K562 (cell line): ENCODE data around the gene LY6G6D. TPM values are rescaled to one million over a fixed set of nuclear protein-coding genes. Genes with fewer than 3 reads are reported as not detected.

Experiments used
- DMBX1 ChIP-seq: fragments of 250-450 bp; sonication (Bioruptor Pico); IDR thresholded peaks from 2 replicates; pipeline ENCODE4 v1.8.0; 2022; ENCODE audit warnings: inconsistent platforms, mild to moderate bottlenecking, moderate library complexity, borderline replicate concordance
- EGR1 ChIP-seq: fragments of 450-650 bp; conservative IDR thresholded peaks from 2 replicates; pipeline ENCODE4 v1.6.1; 2017; ENCODE audit warnings: mild to moderate bottlenecking
- ETS2 ChIP-seq: IDR thresholded peaks from 2 replicates; pipeline ENCODE4 v1.6.1; 2016; ENCODE audit warnings: borderline replicate concordance, missing genetic modification characterization, mild to moderate bottlenecking, moderate library complexity, missing compliant biosample characterization; ENCODE audit not compliant: poor library complexity, severe bottlenecking
- HNRNPL ChIP-seq: fragments of 200-400 bp; formaldehyde crosslinking; IDR thresholded peaks from 2 replicates; pipeline ENCODE4 v1.6.1; 2017; ENCODE audit warnings: low read depth, mild to moderate bottlenecking, low read length
- IFI16 ChIP-seq: fragments of 250-450 bp; sonication (Bioruptor Pico); IDR thresholded peaks from 2 replicates; pipeline ENCODE4 v2.1.2; 2022; ENCODE audit warnings: mild to moderate bottlenecking, inconsistent platforms
- TAF15 ChIP-seq: fragments of 200-400 bp; formaldehyde crosslinking; IDR thresholded peaks from 2 replicates; pipeline ENCODE4 v1.6.1; 2017; ENCODE audit warnings: mild to moderate bottlenecking, low read depth, low read length, moderate library complexity
- ZNF140 ChIP-seq: fragments of 250-450 bp; sonication (Bioruptor Pico); IDR thresholded peaks from 2 replicates; pipeline ENCODE4 v1.8.0; 2021; ENCODE audit warnings: moderate library complexity, mild to moderate bottlenecking, inconsistent platforms
- polyA plus RNA-seq, 8 experiments: library from polyadenylated mRNA; depleted of rRNA in 4 of 8; stranded (reverse) in 5 of 8; unstranded in 3 of 8; fragments of >200 nt; fragmentation: Nextera tagmentation in 2 of 8; fragmentation: Illumina TruSeq in 1 of 8; extraction: Ambion mirVana in 2 of 8; extraction: Trizol in 1 of 8; gene quantifications; 2 replicates each; pipeline versions ENCODE4 v1.2.1 to v1.2.3, GENCODE V29; 2011 to 2014; ENCODE audit warnings: inconsistent platforms in 1 of 8, missing spikeins in 1 of 8
- total RNA-seq, 7 experiments: library from RNA; depleted of rRNA in 6 of 7; stranded (reverse); fragments of >200 nt in 6 of 7; fragmentation: Illumina TruSeq in 2 of 7; extraction: Trizol in 2 of 7; gene quantifications; 2 replicates each; pipeline versions ENCODE4 v1.2.1 to v1.2.3, GENCODE V29; 2011 to 2021; ENCODE audit warnings: low replicate concordance in 1 of 7
- TF ChIP-seq, protein P1 (sequence below): fragments of 450-650 bp; formaldehyde crosslinking; IDR thresholded peaks from 2 replicates; pipeline ENCODE4 v1.4.0; 2022; ENCODE audit warnings: missing genetic modification characterization
- TF ChIP-seq, protein P2 (sequence below): sonication (generic); formaldehyde crosslinking; IDR thresholded peaks from 2 replicates; pipeline ENCODE4 v1.8.1; 2023; ENCODE audit warnings: mild to moderate bottlenecking, missing genetic modification reagents
- TF ChIP-seq, protein P3 (sequence below): IDR thresholded peaks from 2 replicates; pipeline ENCODE4 v1.6.1; 2011; ENCODE audit not compliant: insufficient read length; ENCODE audit errors: extremely low read depth
- TF ChIP-seq, protein P4 (sequence below), 2 experiments: fragments of 450-650 bp in 1 of 2; IDR thresholded peaks; 2 replicates each; pipeline ENCODE4 v1.6.1; 2011 to 2017; ENCODE audit warnings: low read depth in 2 of 2, antibody characterized with exemption in 1 of 2, borderline replicate concordance in 1 of 2, low read length in 1 of 2, mild to moderate bottlenecking in 1 of 2, mixed read lengths in 1 of 2; ENCODE audit not compliant: control insufficient read depth in 1 of 2
- TF ChIP-seq, protein P5 (sequence below): conservative IDR thresholded peaks from 2 replicates; pipeline ENCODE4 v1.6.1; 2011; ENCODE audit warnings: low read depth, mild to moderate bottlenecking, low read length; ENCODE audit not compliant: control insufficient read depth

LY6G6D gene
- total and polyA plus RNA-seq, 9 of the 15 experiments (the other 6 are each of a cell fraction or from before 2014, with no cell fraction given) = 0.30 to 0.38 TPM; not detected in 7

DNA sequence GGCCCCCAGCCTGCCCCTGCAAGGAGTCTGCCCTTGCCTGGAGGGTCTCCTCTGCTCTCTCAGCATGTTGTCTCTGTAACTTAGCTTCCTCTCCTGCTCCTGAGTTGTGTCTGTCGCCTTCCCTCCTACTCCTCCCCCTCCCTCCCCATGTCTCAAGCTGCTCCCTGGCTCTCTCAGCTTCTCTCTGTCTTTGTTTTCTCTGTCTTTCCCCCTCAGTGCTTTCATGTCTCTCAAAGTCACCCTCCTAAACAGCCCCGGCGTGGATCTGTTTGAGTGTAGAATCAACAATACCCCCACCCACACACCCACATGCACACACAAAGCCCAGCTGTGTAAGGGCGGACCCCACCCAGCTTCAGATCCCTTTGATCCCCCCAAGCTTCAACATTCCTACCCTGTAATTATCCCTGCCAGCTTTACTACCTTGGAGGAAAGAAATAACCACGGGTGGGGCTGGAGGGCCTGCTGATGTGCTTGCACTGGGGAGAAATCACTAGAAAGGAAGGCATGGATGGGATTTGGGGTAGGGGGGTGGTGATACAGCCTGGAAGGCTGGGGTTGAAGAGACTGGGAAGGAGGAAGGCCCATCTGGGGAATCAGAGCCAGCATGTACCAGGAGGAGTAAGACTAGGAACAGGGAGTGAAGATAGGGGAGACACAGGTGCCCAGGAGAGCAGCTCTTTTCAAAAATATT lies 1.0 kb upstream of the LY6G6D start (continued):
- TF ChIP-seq, protein P1, sequence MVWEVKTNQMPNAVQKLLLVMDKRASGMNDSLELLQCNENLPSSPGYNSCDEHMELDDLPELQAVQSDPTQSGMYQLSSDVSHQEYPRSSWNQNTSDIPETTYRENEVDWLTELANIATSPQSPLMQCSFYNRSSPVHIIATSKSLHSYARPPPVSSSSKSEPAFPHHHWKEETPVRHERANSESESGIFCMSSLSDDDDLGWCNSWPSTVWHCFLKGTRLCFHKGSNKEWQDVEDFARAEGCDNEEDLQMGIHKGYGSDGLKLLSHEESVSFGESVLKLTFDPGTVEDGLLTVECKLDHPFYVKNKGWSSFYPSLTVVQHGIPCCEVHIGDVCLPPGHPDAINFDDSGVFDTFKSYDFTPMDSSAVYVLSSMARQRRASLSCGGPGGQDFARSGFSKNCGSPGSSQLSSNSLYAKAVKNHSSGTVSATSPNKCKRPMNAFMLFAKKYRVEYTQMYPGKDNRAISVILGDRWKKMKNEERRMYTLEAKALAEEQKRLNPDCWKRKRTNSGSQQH (CRISPR knock-in tag) = no peak
- TF ChIP-seq TAF15 (no peak), HNRNPL (no peak), DMBX1 (CRISPR knock-in tag) (no peak), ZNF140 (CRISPR knock-in tag) (no peak), EGR1 (peak; percentile 43), IFI16 (CRISPR knock-in tag) (no peak), ETS2 (tag) (no peak)
- TF ChIP-seq, protein P2, sequence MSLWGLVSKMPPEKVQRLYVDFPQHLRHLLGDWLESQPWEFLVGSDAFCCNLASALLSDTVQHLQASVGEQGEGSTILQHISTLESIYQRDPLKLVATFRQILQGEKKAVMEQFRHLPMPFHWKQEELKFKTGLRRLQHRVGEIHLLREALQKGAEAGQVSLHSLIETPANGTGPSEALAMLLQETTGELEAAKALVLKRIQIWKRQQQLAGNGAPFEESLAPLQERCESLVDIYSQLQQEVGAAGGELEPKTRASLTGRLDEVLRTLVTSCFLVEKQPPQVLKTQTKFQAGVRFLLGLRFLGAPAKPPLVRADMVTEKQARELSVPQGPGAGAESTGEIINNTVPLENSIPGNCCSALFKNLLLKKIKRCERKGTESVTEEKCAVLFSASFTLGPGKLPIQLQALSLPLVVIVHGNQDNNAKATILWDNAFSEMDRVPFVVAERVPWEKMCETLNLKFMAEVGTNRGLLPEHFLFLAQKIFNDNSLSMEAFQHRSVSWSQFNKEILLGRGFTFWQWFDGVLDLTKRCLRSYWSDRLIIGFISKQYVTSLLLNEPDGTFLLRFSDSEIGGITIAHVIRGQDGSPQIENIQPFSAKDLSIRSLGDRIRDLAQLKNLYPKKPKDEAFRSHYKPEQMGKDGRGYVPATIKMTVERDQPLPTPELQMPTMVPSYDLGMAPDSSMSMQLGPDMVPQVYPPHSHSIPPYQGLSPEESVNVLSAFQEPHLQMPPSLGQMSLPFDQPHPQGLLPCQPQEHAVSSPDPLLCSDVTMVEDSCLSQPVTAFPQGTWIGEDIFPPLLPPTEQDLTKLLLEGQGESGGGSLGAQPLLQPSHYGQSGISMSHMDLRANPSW (CRISPR knock-in tag) = no peak
- TF ChIP-seq, protein P3, sequence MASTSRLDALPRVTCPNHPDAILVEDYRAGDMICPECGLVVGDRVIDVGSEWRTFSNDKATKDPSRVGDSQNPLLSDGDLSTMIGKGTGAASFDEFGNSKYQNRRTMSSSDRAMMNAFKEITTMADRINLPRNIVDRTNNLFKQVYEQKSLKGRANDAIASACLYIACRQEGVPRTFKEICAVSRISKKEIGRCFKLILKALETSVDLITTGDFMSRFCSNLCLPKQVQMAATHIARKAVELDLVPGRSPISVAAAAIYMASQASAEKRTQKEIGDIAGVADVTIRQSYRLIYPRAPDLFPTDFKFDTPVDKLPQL = no peak
- TF ChIP-seq, protein P4, sequence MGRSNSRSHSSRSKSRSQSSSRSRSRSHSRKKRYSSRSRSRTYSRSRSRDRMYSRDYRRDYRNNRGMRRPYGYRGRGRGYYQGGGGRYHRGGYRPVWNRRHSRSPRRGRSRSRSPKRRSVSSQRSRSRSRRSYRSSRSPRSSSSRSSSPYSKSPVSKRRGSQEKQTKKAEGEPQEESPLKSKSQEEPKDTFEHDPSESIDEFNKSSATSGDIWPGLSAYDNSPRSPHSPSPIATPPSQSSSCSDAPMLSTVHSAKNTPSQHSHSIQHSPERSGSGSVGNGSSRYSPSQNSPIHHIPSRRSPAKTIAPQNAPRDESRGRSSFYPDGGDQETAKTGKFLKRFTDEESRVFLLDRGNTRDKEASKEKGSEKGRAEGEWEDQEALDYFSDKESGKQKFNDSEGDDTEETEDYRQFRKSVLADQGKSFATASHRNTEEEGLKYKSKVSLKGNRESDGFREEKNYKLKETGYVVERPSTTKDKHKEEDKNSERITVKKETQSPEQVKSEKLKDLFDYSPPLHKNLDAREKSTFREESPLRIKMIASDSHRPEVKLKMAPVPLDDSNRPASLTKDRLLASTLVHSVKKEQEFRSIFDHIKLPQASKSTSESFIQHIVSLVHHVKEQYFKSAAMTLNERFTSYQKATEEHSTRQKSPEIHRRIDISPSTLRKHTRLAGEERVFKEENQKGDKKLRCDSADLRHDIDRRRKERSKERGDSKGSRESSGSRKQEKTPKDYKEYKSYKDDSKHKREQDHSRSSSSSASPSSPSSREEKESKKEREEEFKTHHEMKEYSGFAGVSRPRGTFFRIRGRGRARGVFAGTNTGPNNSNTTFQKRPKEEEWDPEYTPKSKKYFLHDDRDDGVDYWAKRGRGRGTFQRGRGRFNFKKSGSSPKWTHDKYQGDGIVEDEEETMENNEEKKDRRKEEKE (IDR thresholded peaks at IDR 0.05; ENCODE audit: borderline replicate concordance in 1 of 2, control insufficient read depth in 1 of 2, low read depth in 2 of 2, low read length in 1 of 2) = no peak
- TF ChIP-seq, protein P5, sequence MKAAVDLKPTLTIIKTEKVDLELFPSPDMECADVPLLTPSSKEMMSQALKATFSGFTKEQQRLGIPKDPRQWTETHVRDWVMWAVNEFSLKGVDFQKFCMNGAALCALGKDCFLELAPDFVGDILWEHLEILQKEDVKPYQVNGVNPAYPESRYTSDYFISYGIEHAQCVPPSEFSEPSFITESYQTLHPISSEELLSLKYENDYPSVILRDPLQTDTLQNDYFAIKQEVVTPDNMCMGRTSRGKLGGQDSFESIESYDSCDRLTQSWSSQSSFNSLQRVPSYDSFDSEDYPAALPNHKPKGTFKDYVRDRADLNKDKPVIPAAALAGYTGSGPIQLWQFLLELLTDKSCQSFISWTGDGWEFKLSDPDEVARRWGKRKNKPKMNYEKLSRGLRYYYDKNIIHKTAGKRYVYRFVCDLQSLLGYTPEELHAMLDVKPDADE = 0 out of 2 replicates have a peak, but pooled peaks have one; percentile 46
